ENCODE data around the gene ABCC3.

ABCC3 gene

DNA sequence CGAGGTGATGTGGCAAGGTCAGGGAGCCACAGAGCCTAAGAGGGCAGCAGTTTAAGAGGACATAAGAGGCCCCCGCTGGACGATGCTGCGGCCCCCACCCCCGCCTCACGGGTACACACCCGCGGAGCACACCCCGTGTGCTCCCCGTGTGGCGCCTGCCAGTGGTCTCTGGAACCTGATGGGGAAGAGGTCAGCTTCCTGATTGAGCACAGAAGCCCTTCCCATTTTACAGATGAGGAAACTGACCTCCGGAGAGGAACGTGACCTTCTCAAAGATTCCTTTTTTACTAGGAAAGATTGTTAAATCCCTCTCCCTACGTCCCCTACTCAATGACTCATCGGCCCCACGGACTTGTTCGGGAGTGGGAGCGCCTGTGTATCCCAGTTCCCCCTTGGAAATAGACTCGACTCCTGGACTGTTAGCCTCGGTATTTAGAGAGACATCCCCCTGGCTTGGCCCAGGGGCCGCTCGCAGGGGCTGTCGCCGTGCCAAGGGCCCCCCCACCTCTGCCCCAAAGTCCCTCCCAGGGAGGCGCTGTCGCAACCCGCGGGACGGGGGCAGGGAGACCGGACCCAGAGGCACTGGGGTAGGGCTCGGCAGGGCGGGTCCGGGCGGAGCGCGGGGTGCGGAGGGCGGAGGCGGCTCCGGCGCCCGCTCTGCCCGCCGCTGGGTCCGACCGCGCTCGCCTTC is at the start of gene ABCC3:
Gene ABCC3 (plus strand): TSS at position 658 of the 691 bp plus-strand sequence. CDS start 56 bp downstream, outside the sequence.
- DNase-seq, result no peak

DNA sequence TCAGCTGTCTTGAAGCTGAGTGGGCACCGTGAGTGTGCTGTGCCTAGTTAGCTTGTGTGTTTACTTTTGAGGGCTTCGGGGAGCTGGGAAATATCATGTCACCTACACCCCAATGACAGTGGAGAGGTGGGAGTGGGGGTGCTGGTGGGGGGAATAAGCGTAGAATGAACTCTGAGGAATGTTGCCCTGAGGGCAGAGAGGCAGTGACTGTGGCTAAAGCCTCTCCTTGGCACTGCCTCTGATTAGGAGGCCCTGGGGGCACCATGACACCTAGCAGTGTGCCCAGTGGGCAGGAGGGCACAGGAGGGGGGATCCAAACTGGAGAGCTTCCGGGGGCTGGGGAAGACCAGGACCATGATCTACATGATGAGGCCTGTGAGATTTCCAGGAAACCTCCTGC is 49.3 kb upstream of the ABCC3 start:
- DNase-seq, result no peak

DNA sequence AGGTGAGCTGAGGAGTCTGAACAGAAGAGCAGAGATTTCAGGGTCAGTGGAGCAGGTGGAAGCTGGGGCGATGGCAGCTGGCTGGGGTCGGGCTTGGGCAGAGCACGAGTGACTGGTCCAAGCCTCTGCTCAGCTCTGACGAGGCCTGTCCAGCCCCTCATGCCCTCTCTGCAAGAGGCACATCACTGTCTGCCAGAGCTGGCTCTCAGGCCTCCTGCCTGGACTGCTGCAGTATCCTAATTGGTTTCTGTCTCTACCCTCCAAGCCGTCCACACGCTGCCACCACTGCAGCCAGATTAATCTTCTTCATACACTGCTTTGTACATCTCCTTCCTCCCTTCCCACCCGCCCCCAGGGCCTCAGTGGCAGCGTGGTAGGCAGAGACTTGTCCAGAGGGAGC is 48.8 kb upstream of the ABCC3 start:
- DNase-seq, result no peak

DNA sequence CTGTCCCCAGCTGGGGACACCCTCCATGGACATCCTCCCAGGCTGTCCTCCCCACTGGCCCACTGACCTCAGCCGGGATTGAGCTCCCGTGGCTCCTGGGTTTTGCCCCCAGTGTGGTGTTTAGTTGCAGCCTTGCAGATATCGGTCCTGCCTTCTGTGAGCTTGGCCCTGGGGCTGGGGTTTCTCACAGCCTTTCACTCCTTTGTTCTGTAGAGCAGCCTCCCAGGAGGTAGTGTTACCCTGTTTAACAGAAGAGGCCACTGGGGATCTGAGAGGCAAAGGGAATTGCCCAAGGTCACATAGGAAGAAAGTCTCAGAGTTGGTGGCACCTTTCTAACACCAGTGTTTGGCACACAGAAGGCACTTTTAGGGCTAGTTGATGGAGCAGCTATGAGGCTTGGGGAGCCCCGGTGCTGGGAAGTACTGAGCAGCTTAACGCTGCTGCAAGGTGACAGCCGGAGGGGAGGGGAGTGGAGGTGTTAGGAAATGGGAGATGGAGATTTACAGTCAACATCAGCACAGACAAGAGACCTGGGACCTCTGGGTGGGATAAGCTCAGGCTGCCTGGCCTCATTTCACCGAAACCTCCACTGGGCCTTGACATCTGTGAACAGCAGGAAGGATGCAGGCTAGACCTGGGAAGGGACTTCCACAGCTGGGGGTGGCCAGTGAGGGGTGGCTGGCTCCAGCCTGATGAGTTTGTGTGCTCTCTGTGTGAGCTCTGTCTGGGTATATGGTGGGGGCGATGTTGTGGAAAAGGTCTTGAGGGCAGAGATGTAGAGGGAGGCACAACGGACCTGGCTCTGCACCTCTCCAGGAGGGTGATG is 48.0 kb upstream of the ABCC3 start:
- DNase-seq, result no peak

GRCh38 chr17:50587571-50587970 is 47.1 kb upstream of the ABCC3 start:
- no peak for DNase-seq

DNA sequence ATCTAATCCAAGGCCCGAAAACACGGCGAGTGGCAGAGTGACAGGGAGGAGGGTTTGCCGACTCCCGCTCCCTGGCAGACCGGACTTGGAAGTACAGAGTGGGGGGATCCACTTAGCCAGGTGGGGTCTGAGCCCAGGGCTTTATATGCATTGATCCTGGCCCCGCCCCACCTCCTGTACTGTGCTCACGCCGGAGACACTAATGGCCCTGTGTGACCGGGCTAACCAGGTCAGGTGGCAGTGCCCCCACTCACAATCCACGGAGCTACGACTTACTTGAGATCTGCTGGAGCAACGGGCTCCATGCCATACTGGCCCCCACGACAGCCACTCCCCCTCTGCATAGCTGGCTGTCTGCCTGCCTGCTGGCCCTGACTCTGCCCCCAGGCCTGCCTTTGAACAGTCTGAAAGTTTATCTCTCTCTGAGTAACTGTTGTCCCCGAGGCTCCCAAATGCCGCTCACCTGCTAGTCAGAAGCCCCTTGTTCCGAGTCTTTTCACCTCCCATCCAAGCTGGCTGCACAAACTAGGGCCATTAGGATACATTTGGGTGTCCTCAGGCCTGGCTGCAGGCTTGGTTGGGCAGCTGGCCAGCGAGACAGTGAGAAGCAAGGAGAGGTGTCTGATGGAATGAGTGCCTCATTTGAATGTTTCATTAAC is 46.2 kb upstream of the ABCC3 start:
- DNase-seq, result no peak

- no peak for DNase-seq
Observed at GRCh38 chr17:50589095-50589705, 45.5 kb upstream of the ABCC3 start.

GRCh38 chr17:50590946-50591737 is 43.5 kb upstream of the ABCC3 start:
- no peak for DNase-seq

- DNase-seq, result no peak
Observed at GRCh38 chr17:50593321-50593720, 41.4 kb upstream of the ABCC3 start.

- no peak for DNase-seq
Observed at GRCh38 chr17:50594128-50594823, 40.4 kb upstream of the ABCC3 start.

GRCh38 chr17:50594892-50595291 is 39.8 kb upstream of the ABCC3 start:
- no peak for DNase-seq

DNA sequence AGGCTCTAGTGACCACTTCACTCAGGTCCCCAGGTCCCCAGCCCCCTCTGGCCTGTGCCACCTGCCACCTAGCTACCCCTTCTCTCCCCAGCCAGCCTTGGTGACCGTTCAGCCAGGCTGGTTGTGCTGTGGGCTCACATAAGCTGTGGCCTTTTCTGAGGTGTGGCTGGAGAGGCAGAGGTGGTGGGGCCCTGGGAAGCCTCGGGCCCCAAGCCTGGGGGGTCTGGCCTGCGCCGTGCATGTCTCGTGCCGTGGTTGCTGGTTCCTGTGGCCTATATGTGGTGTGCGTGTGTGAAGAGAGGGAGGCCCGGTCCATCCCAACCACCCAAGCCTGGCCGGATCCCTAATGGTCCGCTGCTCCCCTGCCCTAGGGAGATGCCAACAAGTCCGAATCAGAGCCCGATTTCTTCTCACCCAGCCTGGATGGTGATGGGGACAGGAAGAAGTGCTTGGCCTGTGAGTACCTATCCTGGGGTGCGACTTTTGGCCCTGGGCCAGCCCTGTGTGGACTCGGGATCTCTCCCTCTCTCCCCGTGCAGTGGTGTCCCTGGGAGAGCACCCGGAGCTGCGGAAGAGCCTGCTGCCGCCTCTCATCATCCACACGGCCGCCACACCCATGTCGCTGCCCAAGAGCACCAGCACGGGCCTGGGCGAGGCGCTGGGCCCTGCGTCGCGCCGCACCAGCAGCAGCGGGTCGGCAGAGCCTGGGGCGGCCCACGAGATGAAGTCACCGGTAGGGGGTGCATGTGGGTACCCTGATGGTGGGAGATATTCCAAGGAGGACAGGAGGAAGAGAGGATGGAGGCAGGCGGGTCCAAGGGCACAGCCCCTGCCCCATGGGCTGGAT is 38.3 kb upstream of the ABCC3 start:
- DNase-seq, result no peak

- DNase-seq, result no peak
Observed at GRCh38 chr17:50598487-50598886, 36.2 kb upstream of the ABCC3 start.

DNA sequence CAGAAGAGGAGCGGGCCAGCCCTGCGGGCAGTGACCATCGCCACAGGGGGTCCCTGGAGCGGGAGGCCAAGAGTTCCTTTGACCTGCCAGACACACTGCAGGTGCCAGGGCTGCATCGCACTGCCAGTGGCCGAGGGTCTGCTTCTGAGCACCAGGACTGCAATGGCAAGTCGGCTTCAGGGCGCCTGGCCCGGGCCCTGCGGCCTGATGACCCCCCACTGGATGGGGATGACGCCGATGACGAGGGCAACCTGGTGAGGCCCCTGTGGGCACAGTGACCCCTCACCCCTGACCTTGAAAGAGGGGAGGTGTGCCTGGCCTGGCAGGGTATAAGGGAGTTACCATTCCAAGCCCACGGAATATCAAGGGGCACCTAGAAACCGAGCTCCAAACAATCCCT is 35.1 kb upstream of the ABCC3 start:
- DNase-seq, result no peak

DNA sequence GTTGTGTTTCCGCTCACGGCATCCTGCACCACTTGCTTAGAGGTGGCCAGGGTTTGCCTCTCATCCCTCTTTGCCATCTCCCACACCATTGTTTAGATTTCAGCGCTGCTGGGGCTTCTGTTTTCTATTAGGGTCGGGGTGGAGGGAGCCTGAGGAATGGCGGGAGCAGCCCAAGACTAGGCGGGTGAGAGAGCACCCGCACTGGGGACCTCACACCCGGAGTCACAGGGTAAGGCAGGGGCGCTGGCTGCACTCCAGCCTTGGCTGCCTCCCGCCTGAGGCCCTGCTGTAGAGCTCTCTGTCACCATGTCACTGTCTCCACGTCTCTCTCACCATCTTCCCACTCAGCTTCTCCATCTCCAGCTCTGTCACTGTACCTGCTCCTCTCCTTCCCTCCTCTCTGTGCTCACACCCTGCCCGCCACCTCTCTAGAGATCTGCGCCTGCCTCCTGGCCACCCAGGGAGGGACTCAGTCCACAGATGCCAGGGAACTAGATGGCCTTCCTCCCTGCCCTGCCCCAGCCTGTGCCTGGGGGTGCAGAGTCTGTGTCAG is 32.8 kb upstream of the ABCC3 start:
- DNase-seq, result no peak

GRCh38 chr17:50602836-50603235 is 31.8 kb upstream of the ABCC3 start:
- DNase-seq, result no peak

- no peak for DNase-seq
Observed at GRCh38 chr17:50603340-50603739, 31.3 kb upstream of the ABCC3 start.

- DNase-seq, result no peak
Observed at GRCh38 chr17:50604513-50604912, 30.2 kb upstream of the ABCC3 start.

GRCh38 chr17:50605429-50605828 is 29.3 kb upstream of the ABCC3 start:
- DNase-seq, result peak; percentile 38

DNA sequence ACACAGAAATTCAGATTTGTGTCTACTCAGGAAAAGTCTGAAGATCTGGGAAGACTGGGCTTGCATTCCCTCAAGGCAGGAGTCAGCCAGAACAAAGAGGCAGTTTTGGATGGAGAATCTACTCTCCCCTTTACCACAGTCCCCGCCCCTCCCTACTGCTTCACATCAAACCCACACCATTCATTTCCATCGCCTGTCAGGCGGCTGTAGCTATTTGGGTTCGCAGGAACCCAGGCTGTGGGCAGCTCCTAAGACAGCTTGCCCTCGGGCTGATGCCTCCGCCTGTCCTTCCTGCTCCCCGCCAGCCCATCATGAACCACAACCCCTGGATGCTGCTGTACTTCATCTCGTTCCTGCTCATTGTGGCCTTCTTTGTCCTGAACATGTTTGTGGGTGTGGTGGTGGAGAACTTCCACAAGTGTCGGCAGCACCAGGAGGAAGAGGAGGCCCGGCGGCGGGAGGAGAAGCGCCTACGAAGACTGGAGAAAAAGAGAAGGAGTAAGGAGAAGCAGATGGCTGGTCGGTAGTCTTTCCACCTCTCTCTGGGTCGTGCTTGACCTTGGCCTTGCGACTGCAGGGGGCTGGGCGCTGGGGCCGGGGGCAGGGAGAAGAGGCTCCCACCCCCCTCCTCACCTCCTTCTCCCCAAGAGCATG is 27.0 kb upstream of the ABCC3 start:
- no peak for DNase-seq

Data from OCI-M1 (cell line).